Upper lobe of left lung (tissue), 6 donors: ENCODE measurements around the gene LHFPL3. TPM values are rescaled to one million over a fixed set of nuclear protein-coding genes. Genes with fewer than 3 reads are reported as not detected.

ENCODE experiments used
- ATAC-seq, 2 donors: fragments of 200-7000 bp; cut with Tn5 transposase; one replicate each; pipeline ENCODE4 v1.9.1; 2022; ENCODE audit warnings: mild to moderate bottlenecking in 2 of 2, moderate library complexity in 2 of 2; ENCODE audit not compliant: low FRiP score in 2 of 2
- DNase-seq, 2 donors: peaks; one replicate each; pipeline ENCODE4 v3.0.0-alpha.2; 2019 to 2020
- H3K27ac ChIP-seq, 4 donors: fragments of 200-600 bp; sonication (generic); one replicate each; pipeline ENCODE4 v1.5.1; 2016 to 2019
- H3K27me3 ChIP-seq, 4 donors: fragments of 200-600 bp; sonication (generic); one replicate each; pipeline ENCODE4 v1.5.1; 2017 to 2019
- H3K36me3 ChIP-seq, 4 donors: fragments of 200-600 bp; sonication (generic); one replicate each; pipeline ENCODE4 v1.5.1; 2016 to 2019
- H3K4me1 ChIP-seq, 4 donors: fragments of 200-600 bp; sonication (generic); one replicate each; pipeline ENCODE4 v1.5.1; 2018 to 2019
- H3K4me3 ChIP-seq, 4 donors: fragments of 200-600 bp; sonication (generic); one replicate each; pipeline ENCODE4 v1.5.1; 2017 to 2019; ENCODE audit warnings: mild to moderate bottlenecking in 2 of 4, moderate library complexity in 1 of 4
- H3K9me3 ChIP-seq, 4 donors: fragments of 200-600 bp; sonication (generic); one replicate each; pipeline ENCODE4 v1.5.1; 2018 to 2019
- CTCF ChIP-seq, 6 experiments: fragments of 450-650 bp in 4 of 6; fragments of 200-600 bp in 2 of 6; sonication (generic) in 2 of 6; IDR thresholded peaks; one replicate each; pipeline ENCODE4 v1.5.1; 2016 to 2019; ENCODE audit warnings: antibody characterized with exemption in 6 of 6
- EP300 ChIP-seq, 4 donors: sonication (generic); formaldehyde crosslinking; IDR thresholded peaks; one replicate each; pipeline ENCODE4 v1.5.1; 2017; ENCODE audit warnings: antibody characterized with exemption in 4 of 4, control low read depth in 2 of 4
- POLR2A ChIP-seq, 4 donors: fragments of 450-650 bp; IDR thresholded peaks; one replicate each; pipeline ENCODE4 v1.5.1; 2016 to 2017; ENCODE audit warnings: antibody characterized with exemption in 4 of 4, mild to moderate bottlenecking in 2 of 4
- POLR2AphosphoS5 ChIP-seq, 2 donors: sonication (generic); formaldehyde crosslinking; IDR thresholded peaks; one replicate each; pipeline ENCODE4 v1.5.1; 2017; ENCODE audit warnings: antibody characterized with exemption in 2 of 2
- WGBS, 2 donors: methylation state at CpG; one replicate each; pipeline ENCODE4 v1.1.5; 2017 to 2018; 5-methylcytosine and 5-hydroxymethylcytosine counted together
- total RNA-seq, 6 donors: library from RNA; depleted of rRNA in 4 of 6; stranded (reverse); fragments of >200 nt in 4 of 6; gene quantifications; one replicate each; pipeline versions ENCODE4 v1.1.0 to v1.2.1, GENCODE V29; 2016 to 2021
- donor health status: DM: no; HTN: no; CAD: no; lungs with moderate emphysema.
- donor health status: DM: no; HTN: yes; CAD: no; lungs with severe emphysema.

The LHFPL3 gene
- total RNA-seq, 6 donors from 2014 or later = not detected

- H3K27ac ChIP-seq = peak overlapping the region; percentile 93 to 96 (median 94)
- H3K36me3 ChIP-seq = no peaks in the 10 kb centered on the region
- peak overlapping the region in 1 of 4 donors; percentile 40 for H3K4me3 ChIP-seq
- H3K9me3 ChIP-seq = no peaks in the 10 kb centered on the region
- peak in 1 of 2 donors; percentile 88 for DNase-seq
- peak in 2 of 4 donors; percentile 13 to 24 for TF ChIP-seq EP300 (IDR thresholded peaks at IDR 0.05)
- no peak for TF ChIP-seq POLR2A (IDR thresholded peaks at IDR 0.05)
- peak; percentile 65 to 67 for TF ChIP-seq POLR2AphosphoS5 (IDR thresholded peaks at IDR 0.05)
- TF ChIP-seq CTCF (IDR thresholded peaks at IDR 0.05) = peak in 1 of 6 experiments; percentile 9
- no peaks in the 10 kb centered on the region for H3K27me3 ChIP-seq
- H3K4me1 ChIP-seq = peaks cover 30 to 49% (median 43%) of the 10 kb centered on the region in 4 donors
- ATAC-seq = peak; percentile 45 to 74
- WGBS, 2 donors = 25 to 27% methylated on average over 12 of the region's 12 CpGs
These were observed 615.3 kb downstream of the LHFPL3 start for GRCh38 chr7:104943502-104944343.

- Histone ChIP-seq H3K27me3 (no peaks in the 10 kb centered on the region), H3K36me3 (no peaks in the 10 kb centered on the region), H3K27ac (peak overlapping the region; percentile 93 to 96 (median 94)), H3K4me3 (no peak overlapping the region), H3K4me1 (peaks cover 30 to 49% (median 41%) of the 10 kb centered on the region in 4 donors), H3K9me3 (no peaks in the 10 kb centered on the region)
- no peak for DNase-seq
- no peak for ATAC-seq
- TF ChIP-seq CTCF (IDR thresholded peaks at IDR 0.05) (no peak), POLR2A (IDR thresholded peaks at IDR 0.05) (no peak), POLR2AphosphoS5 (IDR thresholded peaks at IDR 0.05) (no peak)
These were observed 617.2 kb downstream of the LHFPL3 start for GRCh38 chr7:104945599-104945956.

GRCh38 chr7:104946338-104946737 is 617.9 kb downstream of the LHFPL3 start:
- WGBS, 2 donors = 6 to 16% methylated on average over 2 of the region's 2 CpGs
- Histone ChIP-seq H3K9me3 (no peaks in the 10 kb centered on the region), H3K4me1 (peaks cover 32 to 47% (median 43%) of the 10 kb centered on the region in 4 donors), H3K27ac (peak overlapping the region; percentile 93 to 96 (median 94)), H3K36me3 (no peaks in the 10 kb centered on the region), H3K27me3 (no peaks in the 10 kb centered on the region), H3K4me3 (no peak overlapping the region)
- ATAC-seq (no peak), DNase-seq (no peak)
- no peak for TF ChIP-seq EP300 (IDR thresholded peaks at IDR 0.05)

GRCh38 chr7:104950006-104950405 is 621.6 kb downstream of the LHFPL3 start:
- Histone ChIP-seq H3K9me3 (no peaks in the 10 kb centered on the region), H3K27ac (no peak overlapping the region), H3K4me3 (no peak overlapping the region), H3K4me1 (peaks cover 15 to 31% (median 19%) of the 10 kb centered on the region in 4 donors), H3K27me3 (no peaks in the 10 kb centered on the region), H3K36me3 (no peaks in the 10 kb centered on the region)
- 93% methylated on average over 5 of the region's 5 CpGs for WGBS, 2 donors
- TF ChIP-seq POLR2A (IDR thresholded peaks at IDR 0.05) (no peak), POLR2AphosphoS5 (IDR thresholded peaks at IDR 0.05) (no peak), EP300 (IDR thresholded peaks at IDR 0.05) (no peak), CTCF (IDR thresholded peaks at IDR 0.05) (no peak)
- ATAC-seq (no peak), DNase-seq (no peak)

- H3K27me3 ChIP-seq = no peaks in the 10 kb centered on the region
- H3K27ac ChIP-seq = peak overlapping the region in 3 of 4 donors; percentile 45 to 62 (median 48)
- no peak for DNase-seq
- peaks cover 8 to 30% (median 15%) of the 10 kb centered on the region in 4 donors for H3K4me1 ChIP-seq
- TF ChIP-seq POLR2AphosphoS5 (IDR thresholded peaks at IDR 0.05) = no peak
- no peak for TF ChIP-seq EP300 (IDR thresholded peaks at IDR 0.05)
- no peak for TF ChIP-seq POLR2A (IDR thresholded peaks at IDR 0.05)
- TF ChIP-seq CTCF (IDR thresholded peaks at IDR 0.05) = no peak
- no peaks in the 10 kb centered on the region for H3K9me3 ChIP-seq
- no peak overlapping the region for H3K4me3 ChIP-seq
- no peaks in the 10 kb centered on the region for H3K36me3 ChIP-seq
- 65% methylated on average over 2 of the region's 2 CpGs for WGBS, 2 donors
- peak in 1 of 2 donors; percentile 60 for ATAC-seq
These were observed 622.4 kb downstream of the LHFPL3 start for GRCh38 chr7:104950754-104951153.
